ENCODE data around the gene LYPD1.

Gene LYPD1

DNA sequence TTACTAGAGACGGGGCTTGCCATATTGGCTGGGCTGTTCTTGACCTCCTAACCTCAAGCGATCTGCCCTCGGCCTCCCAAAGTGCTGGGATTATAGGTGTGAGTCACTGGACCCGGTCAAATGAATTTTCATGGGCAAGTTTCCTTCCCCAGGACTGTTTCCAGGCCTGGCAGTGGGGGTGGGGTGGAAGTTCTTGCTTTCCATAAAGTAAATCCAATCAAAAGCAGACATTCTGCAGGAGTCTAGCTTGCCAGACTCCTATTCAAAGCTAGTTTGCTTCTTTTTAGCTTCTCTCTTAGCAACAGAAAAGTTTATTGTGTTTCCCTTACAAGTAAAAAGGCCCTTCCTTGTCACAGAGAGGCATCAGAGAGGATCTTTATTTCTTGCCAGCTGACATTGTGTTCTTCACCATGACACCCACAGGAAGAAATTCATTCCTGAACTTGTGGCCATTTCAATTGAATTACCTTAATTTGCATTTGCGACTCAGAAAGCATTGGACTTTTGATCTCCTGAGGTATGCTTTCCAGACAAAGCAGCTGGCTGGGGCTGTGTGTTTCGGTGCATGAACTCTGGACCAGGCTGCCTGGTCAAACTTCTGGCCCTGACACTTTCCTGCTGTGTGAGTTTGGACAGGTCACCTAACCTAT is 37.9 kb downstream of the LYPD1 start:
- Histone ChIP-seq H3K4me3 (ENCODE audit: low read depth, low read length) (no peak overlapping the region), H3K27ac (ENCODE audit: extremely low read depth, low read depth, low read length) (no peak overlapping the region), H3K9me3 (ENCODE audit: control insufficient read depth, insufficient read depth, low read depth, low read length) (no peaks in the 10 kb centered on the region), H3K36me3 (ENCODE audit: control insufficient read depth in 2 of 2, insufficient read depth in 1 of 2, low read length in 2 of 2) (no peaks in the 10 kb centered on the region), H3K4me1 (ENCODE audit: control insufficient read depth, insufficient read depth, low read length) (no peaks in the 10 kb centered on the region)
- TF ChIP-seq, protein P1, sequence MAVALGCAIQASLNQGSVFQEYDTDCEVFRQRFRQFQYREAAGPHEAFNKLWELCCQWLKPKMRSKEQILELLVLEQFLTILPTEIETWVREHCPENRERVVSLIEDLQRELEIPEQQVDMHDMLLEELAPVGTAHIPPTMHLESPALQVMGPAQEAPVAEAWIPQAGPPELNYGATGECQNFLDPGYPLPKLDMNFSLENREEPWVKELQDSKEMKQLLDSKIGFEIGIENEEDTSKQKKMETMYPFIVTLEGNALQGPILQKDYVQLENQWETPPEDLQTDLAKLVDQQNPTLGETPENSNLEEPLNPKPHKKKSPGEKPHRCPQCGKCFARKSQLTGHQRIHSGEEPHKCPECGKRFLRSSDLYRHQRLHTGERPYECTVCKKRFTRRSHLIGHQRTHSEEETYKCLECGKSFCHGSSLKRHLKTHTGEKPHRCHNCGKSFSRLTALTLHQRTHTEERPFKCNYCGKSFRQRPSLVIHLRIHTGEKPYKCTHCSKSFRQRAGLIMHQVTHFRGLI (tag by site-specific recombination; IDR thresholded peaks at IDR 0.05): peak; percentile 31; the same call in 1 of the 2 replicates
- TF ChIP-seq ZNF19 (tag by site-specific recombination; IDR thresholded peaks at IDR 0.05; ENCODE audit: low read depth): no peak
- CTCF ChIA-PET: interaction anchor here (0.7 to 1.0 kb wide), 3 partner anchors 21 to 283 kb away, joined by 3 to 6 read pairs (median 3); no protein-coding TSS in a partner anchor
- POLR2A ChIA-PET: no interaction called here

DNA sequence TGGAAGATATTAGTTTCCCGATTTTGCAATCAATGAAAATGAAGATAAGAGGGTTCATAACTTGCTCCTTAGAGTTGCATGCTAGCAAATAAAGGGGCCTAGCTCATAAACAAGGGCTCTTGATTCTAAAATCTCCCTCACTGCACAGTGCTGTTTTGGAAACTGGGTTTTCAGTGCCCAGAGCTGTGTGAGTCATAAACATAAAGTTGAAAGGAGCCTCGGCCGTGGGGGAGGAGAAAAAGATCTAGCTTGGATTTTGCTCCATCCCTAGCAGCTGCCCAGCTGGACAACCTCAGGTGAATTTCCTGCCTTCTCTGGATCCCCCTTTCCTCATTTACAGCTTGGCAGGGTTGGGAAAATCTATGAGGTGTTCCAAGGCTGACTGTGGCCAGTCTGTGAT is 42.5 kb downstream of the LYPD1 start:
- ChIA-PET POLR2A (no interaction called here), CTCF (no interaction called here)
- Histone ChIP-seq H3K9me3 (ENCODE audit: control insufficient read depth, insufficient read depth, low read depth, low read length) (no peaks in the 10 kb centered on the region), H3K4me3 (ENCODE audit: low read depth, low read length) (no peak overlapping the region), H3K27ac (ENCODE audit: extremely low read depth, low read depth, low read length) (no peak overlapping the region), H3K36me3 (ENCODE audit: control insufficient read depth in 2 of 2, insufficient read depth in 1 of 2, low read length in 2 of 2) (no peaks in the 10 kb centered on the region), H3K4me1 (ENCODE audit: control insufficient read depth, insufficient read depth, low read length) (no peaks in the 10 kb centered on the region)
- TF ChIP-seq GLI4 (tag by site-specific recombination; IDR thresholded peaks at IDR 0.05) (no peak), ZNF133 (tag by site-specific recombination; IDR thresholded peaks at IDR 0.05) (no peak)

DNA sequence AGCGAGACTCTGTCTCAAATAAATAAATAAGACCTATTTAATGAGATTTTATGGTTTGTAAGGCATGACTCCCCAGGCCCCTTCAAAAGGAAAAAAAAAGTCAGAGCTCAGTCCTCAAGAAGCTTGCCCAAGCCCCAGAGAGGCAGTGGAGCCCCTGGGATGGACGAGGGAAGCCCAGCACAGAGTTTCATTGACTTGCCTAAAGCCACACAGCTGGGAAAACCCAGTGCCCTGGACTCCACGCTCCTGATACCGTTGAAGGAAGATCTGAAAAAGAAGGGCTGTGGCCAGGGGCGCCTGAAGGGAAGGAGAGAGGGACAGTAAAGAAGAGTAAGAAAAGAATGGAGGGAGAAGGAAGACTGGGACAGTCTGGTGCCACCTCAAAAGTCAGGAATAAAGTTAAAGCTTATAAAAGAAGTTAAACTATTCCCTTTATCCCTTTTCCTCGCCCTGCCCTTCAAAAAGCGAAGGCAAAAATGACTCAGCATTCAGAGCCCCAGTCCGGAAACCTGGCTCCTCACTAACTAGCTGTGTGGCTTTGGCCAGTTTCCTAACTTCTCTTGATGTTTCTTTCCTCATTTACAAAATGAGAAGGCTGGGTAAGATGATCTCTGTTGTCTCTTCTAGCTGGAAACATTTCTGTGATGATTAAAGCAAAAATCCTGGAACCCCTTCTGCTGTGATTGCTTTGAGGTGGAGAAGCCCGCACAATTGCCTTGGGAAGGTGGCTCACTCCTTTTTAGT is 46.7 kb downstream of the LYPD1 start:
- Histone ChIP-seq H3K27ac (ENCODE audit: extremely low read depth, low read depth, low read length) (no peak overlapping the region), H3K36me3 (ENCODE audit: control insufficient read depth in 2 of 2, insufficient read depth in 1 of 2, low read length in 2 of 2) (no peaks in the 10 kb centered on the region), H3K4me1 (ENCODE audit: control insufficient read depth, insufficient read depth, low read length) (no peaks in the 10 kb centered on the region), H3K4me3 (ENCODE audit: low read depth, low read length) (no peak overlapping the region), H3K9me3 (ENCODE audit: control insufficient read depth, insufficient read depth, low read depth, low read length) (no peaks in the 10 kb centered on the region)
- TF ChIP-seq PRDM1 (tag by site-specific recombination; IDR thresholded peaks at IDR 0.05): no peak
- ChIA-PET CTCF (interaction anchor here (0.7 to 1.4 kb wide), 2 partner anchors 13 to 991 kb away, joined by 3 read pairs; no protein-coding TSS in a partner anchor), POLR2A (no interaction called here)

DNA sequence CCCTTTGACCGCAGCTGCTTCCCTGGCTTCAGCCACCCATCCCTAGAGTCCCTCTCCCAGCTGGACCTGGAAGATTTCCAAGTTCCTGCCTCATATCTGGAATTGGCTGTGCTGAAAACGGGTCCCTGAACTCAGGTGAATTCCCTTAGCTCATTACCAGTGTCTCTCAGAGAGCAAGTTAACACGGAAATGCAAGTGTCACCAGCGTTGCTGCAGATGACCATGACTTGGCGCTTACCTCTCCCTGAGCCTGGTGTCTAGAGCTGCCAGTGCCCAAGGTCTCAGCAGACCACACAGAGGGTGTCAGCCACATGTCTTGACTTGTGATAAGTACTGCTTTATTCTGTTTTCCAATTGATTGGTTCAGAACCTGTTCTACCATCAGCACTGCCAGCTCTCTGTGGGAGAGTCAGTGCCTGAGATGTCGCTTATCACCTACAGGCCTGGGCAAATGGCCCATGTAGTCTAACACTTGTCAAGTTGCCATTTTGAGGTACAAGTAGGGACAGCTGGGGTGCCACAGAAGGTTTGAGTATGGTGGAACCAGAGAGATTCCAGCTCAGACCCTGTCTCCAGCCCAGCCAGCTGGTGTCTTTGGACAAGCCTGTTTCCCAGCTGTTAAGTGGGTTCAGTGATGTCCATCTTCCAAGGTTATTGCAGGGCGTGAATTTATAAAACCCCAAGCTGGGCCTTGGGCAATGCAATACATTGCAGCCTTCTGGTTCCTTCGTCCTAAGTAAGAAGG is 48.7 kb downstream of the LYPD1 start:
- Histone ChIP-seq H3K4me1 (ENCODE audit: control insufficient read depth, insufficient read depth, low read length) (no peaks in the 10 kb centered on the region), H3K9me3 (ENCODE audit: control insufficient read depth, insufficient read depth, low read depth, low read length) (no peaks in the 10 kb centered on the region), H3K4me3 (ENCODE audit: low read depth, low read length) (no peak overlapping the region), H3K27ac (ENCODE audit: extremely low read depth, low read depth, low read length) (no peak overlapping the region), H3K36me3 (ENCODE audit: control insufficient read depth in 2 of 2, insufficient read depth in 1 of 2, low read length in 2 of 2) (no peaks in the 10 kb centered on the region)
- ChIA-PET POLR2A (no interaction called here), CTCF (interaction anchor here (0.6 kb wide), 1 partner anchor 792 kb away, joined by 3 read pairs; no protein-coding TSS in a partner anchor)
- TF ChIP-seq, protein P2, sequence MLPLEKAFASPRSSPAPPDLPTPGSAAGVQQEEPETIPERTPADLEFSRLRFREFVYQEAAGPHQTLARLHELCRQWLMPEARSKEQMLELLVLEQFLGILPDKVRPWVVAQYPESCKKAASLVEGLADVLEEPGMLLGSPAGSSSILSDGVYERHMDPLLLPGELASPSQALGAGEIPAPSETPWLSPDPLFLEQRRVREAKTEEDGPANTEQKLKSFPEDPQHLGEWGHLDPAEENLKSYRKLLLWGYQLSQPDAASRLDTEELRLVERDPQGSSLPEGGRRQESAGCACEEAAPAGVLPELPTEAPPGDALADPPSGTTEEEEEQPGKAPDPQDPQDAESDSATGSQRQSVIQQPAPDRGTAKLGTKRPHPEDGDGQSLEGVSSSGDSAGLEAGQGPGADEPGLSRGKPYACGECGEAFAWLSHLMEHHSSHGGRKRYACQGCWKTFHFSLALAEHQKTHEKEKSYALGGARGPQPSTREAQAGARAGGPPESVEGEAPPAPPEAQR (tag by site-specific recombination; IDR thresholded peaks at IDR 0.05): no peak
- TF ChIP-seq, protein P3, sequence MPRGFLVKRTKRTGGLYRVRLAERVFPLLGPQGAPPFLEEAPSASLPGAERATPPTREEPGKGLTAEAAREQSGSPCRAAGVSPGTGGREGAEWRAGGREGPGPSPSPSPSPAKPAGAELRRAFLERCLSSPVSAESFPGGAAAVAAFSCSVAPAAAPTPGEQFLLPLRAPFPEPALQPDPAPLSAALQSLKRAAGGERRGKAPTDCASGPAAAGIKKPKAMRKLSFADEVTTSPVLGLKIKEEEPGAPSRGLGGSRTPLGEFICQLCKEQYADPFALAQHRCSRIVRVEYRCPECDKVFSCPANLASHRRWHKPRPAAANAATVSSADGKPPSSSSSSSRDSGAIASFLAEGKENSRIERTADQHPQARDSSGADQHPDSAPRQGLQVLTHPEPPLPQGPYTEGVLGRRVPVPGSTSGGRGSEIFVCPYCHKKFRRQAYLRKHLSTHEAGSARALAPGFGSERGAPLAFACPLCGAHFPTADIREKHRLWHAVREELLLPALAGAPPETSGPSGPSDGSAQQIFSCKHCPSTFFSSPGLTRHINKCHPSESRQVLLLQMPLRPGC (tag by site-specific recombination; IDR thresholded peaks at IDR 0.05): no peak
- TF ChIP-seq REPIN1 (tag by site-specific recombination; IDR thresholded peaks at IDR 0.05; ENCODE audit: low read depth): no peak
- TF ChIP-seq ZNF266 (tag by site-specific recombination; IDR thresholded peaks at IDR 0.05; ENCODE audit: low read depth): no peak
- TF ChIP-seq, protein P4, sequence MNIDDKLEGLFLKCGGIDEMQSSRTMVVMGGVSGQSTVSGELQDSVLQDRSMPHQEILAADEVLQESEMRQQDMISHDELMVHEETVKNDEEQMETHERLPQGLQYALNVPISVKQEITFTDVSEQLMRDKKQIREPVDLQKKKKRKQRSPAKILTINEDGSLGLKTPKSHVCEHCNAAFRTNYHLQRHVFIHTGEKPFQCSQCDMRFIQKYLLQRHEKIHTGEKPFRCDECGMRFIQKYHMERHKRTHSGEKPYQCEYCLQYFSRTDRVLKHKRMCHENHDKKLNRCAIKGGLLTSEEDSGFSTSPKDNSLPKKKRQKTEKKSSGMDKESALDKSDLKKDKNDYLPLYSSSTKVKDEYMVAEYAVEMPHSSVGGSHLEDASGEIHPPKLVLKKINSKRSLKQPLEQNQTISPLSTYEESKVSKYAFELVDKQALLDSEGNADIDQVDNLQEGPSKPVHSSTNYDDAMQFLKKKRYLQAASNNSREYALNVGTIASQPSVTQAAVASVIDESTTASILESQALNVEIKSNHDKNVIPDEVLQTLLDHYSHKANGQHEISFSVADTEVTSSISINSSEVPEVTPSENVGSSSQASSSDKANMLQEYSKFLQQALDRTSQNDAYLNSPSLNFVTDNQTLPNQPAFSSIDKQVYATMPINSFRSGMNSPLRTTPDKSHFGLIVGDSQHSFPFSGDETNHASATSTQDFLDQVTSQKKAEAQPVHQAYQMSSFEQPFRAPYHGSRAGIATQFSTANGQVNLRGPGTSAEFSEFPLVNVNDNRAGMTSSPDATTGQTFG (tag by site-specific recombination; IDR thresholded peaks at IDR 0.05; ENCODE audit: borderline replicate concordance): no peak
- TF ChIP-seq, protein P5, sequence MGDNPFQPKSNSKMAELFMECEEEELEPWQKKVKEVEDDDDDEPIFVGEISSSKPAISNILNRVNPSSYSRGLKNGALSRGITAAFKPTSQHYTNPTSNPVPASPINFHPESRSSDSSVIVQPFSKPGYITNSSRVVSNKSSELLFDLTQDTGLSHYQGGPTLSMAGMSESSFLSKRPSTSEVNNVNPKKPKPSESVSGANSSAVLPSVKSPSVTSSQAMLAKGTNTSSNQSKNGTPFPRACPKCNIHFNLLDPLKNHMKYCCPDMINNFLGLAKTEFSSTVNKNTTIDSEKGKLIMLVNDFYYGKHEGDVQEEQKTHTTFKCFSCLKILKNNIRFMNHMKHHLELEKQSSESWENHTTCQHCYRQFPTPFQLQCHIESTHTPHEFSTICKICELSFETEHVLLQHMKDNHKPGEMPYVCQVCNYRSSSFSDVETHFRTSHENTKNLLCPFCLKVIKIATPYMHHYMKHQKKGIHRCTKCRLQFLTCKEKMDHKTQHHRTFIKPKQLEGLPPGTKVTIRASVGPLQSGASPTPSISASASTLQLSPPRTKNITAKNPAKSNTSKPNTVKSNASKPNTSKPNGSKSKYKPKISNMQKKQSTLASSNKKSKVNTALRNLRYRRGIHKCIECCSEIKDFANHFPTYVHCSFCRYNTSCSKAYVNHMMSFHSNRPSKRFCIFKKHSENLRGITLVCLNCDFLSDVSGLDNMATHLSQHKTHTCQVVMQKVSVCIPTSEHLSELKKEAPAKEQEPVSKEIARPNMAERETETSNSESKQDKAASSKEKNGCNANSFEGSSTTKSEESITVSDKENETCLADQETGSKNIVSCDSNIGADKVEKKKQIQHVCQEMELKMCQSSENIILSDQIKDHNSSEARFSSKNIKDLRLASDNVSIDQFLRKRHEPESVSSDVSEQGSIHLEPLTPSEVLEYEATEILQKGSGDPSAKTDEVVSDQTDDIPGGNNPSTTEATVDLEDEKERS (tag by site-specific recombination; IDR thresholded peaks at IDR 0.05): no peak
- no peak for TF ChIP-seq ZNF302 (tag by site-specific recombination; IDR thresholded peaks at IDR 0.05; ENCODE audit: low read depth)
